ENCODE data around the gene NKX2-1.
"Not testable (repeated sequence)": the region's sequence is repeated elsewhere in the genome, so short reads cannot be mapped to it uniquely, and the experiment has no call there.

Gene NKX2-1

GRCh38 chr14:36519431-36520321 is at the start of gene NKX2-1:
NKX2-1 (minus strand) TSS chr14:36520232; CDS start chr14:36520129, 103 bp downstream.
- in situ Hi-C loops (cut with MboI; ENCODE audit: low sequenced_read_pairs): no loop called here

GRCh38 chr14:36556811-36557433 is 36.9 kb upstream of the NKX2-1 start:
- in situ Hi-C loops (cut with MboI; ENCODE audit: low sequenced_read_pairs): loop anchor here (10.0 kb wide), 1 partner anchor 588 kb away; no protein-coding TSS in a partner anchor

GRCh38 chr14:36555998-36556743 is 36.1 kb upstream of the NKX2-1 start:
- in situ Hi-C loops (cut with MboI; ENCODE audit: low sequenced_read_pairs): loop anchor here (10.0 kb wide), 1 partner anchor 589 kb away; no protein-coding TSS in a partner anchor

- in situ Hi-C loops (cut with MboI; ENCODE audit: low sequenced_read_pairs): loop anchor here (10.0 kb wide), 1 partner anchor 591 kb away; no protein-coding TSS in a partner anchor
These were observed 33.7 kb upstream of the NKX2-1 start for GRCh38 chr14:36553656-36554260.

GRCh38 chr14:36550899-36551298 is 30.9 kb upstream of the NKX2-1 start:
- in situ Hi-C loops (cut with MboI; ENCODE audit: low sequenced_read_pairs): loop anchor here (10.0 kb wide), 1 partner anchor 594 kb away; no protein-coding TSS in a partner anchor

- in situ Hi-C loops (cut with MboI; ENCODE audit: low sequenced_read_pairs): not testable (repeated sequence)
These were observed 24.2 kb upstream of the NKX2-1 start for GRCh38 chr14:36544280-36544679.

GRCh38 chr14:36538051-36538450 is 18.0 kb upstream of the NKX2-1 start:
- in situ Hi-C loops (cut with MboI; ENCODE audit: low sequenced_read_pairs): no loop called here

GRCh38 chr14:36529062-36529461 is 9.0 kb upstream of the NKX2-1 start:
- in situ Hi-C loops (cut with MboI; ENCODE audit: low sequenced_read_pairs): no loop called here

- in situ Hi-C loops (cut with MboI; ENCODE audit: low sequenced_read_pairs): no loop called here
These were observed 5.7 kb upstream of the NKX2-1 start for GRCh38 chr14:36525746-36526099.

GRCh38 chr14:36524874-36525745 is 5.1 kb upstream of the NKX2-1 start:
- in situ Hi-C loops (cut with MboI; ENCODE audit: low sequenced_read_pairs): no loop called here

GRCh38 chr14:36524220-36524837 is 4.3 kb upstream of the NKX2-1 start:
- in situ Hi-C loops (cut with MboI; ENCODE audit: low sequenced_read_pairs): no loop called here

- in situ Hi-C loops (cut with MboI; ENCODE audit: low sequenced_read_pairs): no loop called here
These were observed 3.1 kb upstream of the NKX2-1 start for GRCh38 chr14:36522972-36523715.

GRCh38 chr14:36522347-36522971 is 2.4 kb upstream of the NKX2-1 start:
- in situ Hi-C loops (cut with MboI; ENCODE audit: low sequenced_read_pairs): no loop called here

GRCh38 chr14:36521598-36522345 is 1.7 kb upstream of the NKX2-1 start:
- in situ Hi-C loops (cut with MboI; ENCODE audit: low sequenced_read_pairs): no loop called here

GRCh38 chr14:36520601-36521525 is 831 bp upstream of the NKX2-1 start:
- in situ Hi-C loops (cut with MboI; ENCODE audit: low sequenced_read_pairs): no loop called here

- in situ Hi-C loops (cut with MboI; ENCODE audit: low sequenced_read_pairs): no loop called here
These were observed 1.2 kb downstream of the NKX2-1 start for GRCh38 chr14:36518586-36519430.

Data from HL-60/S4 (cell line).